ENCODE measurements around the gene GLE1.
"Not testable (repeated sequence)": the region's sequence is repeated elsewhere in the genome, so short reads cannot be mapped to it uniquely, and the experiment has no call there.

GLE1 gene

DNA sequence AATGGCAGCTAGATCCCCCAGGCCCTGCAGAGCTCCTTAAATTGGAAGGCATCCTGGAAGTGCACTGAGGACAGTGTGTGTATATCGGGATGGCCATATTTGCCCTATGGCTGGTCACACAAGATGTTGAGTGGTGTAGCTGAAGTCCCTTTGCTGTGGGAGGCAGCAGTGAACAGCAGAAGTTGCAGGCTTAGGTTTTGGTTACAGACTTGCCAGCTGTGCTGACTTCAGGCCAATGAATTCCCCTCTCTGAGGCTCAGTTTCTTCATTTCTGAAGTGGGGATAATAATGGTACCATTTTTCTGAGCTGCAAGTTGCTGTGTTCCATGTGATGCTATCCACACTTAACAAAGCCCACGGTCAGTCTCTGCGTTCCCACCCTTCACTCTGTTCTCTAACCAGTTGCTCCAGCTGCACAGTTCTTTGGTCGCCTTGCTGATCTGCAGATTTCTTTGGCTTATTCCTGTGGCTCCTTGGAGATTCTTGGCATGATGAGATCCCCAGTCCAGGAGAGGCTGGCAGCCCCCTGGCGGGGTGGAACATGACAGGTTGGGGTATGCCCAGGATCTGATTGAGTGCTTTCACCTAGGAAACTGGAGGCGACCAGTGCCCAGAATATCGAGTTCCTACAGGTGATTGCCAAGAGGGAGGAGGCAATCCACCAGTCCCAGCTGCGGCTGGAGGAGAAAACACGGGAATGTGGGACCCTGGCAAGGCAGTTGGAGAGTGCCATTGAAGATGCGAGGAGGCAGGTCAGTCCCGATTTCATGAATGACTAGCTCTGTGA, 6.5 kb upstream of the GLE1 start:
- no peak for DNase-seq (ENCODE audit: low spot score)

DNA sequence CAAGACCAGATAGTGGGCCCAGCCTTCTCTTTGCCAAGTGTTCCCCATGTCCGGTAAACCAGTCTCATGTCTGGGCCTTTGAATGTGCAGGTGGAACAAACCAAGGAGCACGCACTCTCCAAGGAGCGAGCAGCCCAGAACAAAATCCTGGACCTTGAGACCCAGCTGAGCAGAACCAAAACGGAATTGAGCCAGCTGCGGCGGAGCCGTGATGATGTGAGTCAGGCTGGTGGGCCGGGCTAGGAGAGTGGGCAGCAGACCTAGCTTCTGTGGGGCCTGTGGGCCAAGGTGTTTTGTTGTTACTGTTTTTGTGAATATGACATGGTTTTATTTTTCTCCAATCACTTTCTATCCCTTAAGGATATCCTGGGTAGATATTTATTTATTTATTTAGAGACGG, 5.6 kb upstream of the GLE1 start:
- DNase-seq (ENCODE audit: low spot score), result no peak

DNA sequence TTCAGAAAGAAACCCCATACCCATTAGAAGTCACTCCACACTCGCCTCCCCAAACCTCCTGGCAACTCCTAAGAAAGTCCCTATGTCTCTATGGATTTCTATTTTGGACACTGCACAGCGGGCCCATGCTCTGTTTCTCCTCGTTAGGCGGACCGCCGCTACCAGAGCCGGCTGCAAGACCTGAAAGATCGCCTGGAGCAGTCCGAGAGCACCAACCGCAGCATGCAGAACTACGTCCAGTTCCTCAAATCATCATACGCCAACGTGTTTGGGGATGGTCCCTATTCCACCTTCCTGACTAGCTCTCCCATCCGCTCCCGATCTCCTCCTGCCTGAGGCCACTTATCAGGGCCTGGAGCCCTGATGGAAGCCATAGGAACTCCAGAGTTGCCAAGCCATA, 4.6 kb upstream of the GLE1 start:
- no peak for DNase-seq (ENCODE audit: low spot score)

DNA sequence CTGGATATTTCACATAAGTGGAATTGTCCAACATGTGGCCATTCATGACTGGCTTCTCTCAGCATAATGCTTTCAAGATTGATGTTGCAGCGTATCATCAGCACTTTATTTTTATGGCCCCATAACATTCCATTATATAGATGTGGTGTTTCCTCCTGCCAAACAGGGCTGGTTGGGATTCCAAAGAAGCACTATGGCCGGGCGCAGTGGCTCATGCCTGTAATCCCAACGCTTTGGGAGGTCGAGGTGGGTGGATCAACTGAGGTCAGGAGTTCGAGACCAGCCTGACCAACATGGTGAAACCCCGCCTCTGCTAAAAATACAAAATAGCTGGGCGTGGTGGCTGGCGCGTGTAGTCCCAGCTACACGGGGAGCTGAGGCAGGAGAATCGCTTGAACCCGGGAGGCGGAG, 1.1 kb upstream of the GLE1 start:
- DNase-seq (ENCODE audit: low spot score), result not testable (repeated sequence)

DNA sequence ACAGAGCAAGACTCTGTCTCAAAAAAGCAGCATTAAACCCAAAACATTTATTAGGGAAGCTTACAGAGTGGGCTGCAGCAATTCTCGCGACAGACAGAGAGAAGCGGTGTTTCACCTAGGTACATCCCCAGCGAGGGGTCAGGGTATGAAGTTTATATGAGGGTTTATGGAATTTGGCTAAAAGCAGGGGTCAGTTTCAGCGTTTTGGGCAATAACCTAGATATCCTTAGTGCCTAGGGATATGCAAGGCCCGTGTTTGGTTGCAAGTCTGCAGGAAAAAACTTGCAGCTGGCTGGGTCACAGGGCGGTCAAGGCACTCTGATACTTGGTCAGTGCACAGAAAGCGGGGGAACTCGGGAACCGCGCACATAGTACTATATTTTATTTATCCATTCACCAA, 649 bp upstream of the GLE1 start:
- DNase-seq (ENCODE audit: low spot score), result peak; percentile 30

DNA sequence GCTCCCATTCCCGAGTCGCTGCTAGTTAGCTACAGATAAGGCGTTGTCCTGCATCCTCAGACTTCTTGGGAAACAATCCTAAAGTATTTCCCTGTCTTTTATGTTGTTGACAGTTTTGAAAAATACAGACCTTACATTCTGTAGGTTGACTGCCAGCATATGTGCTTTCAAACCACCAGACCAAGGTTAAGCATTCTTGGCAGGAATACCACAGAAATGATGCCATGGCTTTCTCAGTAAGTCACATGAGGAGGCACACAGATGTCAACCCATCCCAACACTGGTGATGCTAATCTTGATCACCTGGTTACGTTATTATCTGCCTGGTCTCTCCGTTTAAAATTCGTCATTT, 871 bp downstream of the GLE1 start:
- peak; percentile 38 for DNase-seq (ENCODE audit: low spot score)

DNA sequence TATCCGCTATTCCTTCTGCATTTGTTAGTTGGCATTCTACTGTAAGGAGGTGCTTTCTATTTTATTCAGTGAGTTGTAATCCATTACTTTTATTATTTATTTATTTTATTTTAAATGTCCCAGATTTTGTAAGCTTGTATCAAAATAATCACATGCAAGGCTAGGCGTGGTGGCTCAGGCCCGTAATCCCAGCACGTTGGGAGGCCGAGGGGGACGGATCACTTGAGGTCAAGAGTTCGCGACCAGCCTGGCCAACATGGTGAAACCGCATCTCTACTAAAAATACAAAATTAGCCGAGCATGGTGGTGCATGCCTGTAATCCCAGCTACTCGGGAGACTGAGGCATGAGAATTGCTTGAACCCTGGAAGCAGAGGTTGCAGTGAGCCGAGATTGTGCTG, 1.4 kb downstream of the GLE1 start:
- DNase-seq (ENCODE audit: low spot score), result not testable (repeated sequence)

DNA sequence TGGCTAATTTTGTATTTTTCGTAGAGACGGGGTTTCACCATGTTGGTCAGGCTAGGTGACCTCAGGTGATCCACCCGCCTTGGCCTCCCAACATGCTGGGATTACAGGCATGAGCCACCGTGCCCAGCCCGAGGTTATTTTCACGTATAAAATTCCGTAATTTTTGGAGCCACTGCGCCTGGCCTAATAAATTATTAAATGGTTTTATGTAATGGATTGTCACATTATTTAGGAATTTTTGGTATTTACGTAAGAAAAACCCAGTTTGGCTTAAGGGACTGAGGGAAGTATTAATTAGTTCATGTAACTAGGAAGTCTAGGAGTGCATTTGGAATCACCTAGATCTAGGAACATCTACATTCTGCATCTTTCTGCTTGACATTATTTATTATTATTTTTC, 8.3 kb downstream of the GLE1 start:
- no peak for DNase-seq (ENCODE audit: low spot score)

DNA sequence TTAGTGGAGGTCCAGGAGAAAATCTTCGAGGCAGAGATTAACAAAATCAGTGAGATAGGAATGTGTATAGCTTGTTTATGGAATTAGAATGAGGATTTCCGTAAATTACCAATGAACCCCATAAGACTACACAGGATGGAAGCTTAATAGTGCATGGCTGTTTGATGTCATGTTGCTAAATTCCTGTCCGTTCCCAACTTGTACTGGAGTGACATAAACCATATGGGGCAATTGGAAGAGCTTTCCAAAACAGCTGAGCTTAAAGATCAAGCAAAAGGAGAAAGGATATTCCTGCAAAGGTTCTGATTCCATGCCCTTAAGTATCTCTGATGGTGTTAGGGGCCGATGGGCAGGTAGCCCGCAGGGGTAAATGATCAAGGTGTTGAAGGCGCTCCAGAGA, 17.4 kb downstream of the GLE1 start:
- DNase-seq (ENCODE audit: low spot score), result no peak

DNA sequence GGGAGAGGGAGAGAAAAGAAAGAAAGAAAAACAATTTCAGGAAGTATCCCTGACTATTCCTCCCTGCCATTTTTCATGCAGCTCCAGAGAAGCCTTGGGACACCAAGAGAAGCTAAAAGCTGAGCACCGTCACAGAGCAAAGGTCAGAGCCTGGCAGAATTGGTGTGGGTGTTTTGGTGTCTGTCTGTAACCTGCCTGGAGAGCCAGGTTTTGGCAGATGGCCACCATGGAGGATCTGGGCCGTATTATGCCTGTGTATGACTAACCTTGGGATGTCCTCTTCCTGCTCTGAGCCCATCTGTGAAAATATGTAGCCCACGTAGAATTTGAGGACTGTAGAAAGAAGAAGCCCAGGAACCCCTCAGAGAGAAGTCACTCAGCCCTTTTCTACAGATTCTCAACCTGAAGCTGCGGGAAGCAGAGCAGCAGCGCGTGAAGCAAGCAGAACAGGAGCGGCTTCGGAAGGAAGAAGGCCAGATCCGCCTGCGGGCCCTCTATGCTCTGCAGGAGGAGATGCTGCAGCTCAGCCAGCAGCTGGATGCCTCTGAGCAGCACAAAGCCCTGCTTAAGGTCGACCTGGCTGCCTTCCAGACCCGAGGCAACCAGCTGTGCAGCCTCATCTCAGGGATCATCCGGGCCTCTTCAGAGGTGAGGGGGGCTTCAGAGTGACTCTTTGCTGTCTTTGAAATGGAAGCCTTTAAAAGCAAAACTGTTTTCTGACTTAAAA, 18.8 kb downstream of the GLE1 start:
- DNase-seq (ENCODE audit: low spot score), result peak; percentile 31

DNA sequence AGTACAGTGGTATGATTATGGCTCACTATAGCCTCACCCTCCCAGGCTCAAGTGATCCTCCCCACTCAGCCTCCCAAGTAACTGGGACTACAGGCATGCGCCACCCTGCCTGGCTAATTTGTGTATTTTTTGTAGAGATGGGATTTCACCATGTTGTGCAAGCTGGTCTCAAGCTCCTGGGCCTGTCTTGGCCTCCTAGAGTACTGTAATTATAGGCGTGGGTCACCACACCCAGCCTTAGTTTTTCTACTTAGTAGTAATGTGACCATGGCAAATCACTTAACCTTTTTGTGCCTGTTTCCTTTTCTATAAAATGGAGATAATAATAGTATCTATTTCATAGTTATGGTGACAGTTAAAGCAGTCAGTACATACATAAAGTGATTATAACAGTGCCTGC, 22.2 kb downstream of the GLE1 start:
- no peak for DNase-seq (ENCODE audit: low spot score)

DNA sequence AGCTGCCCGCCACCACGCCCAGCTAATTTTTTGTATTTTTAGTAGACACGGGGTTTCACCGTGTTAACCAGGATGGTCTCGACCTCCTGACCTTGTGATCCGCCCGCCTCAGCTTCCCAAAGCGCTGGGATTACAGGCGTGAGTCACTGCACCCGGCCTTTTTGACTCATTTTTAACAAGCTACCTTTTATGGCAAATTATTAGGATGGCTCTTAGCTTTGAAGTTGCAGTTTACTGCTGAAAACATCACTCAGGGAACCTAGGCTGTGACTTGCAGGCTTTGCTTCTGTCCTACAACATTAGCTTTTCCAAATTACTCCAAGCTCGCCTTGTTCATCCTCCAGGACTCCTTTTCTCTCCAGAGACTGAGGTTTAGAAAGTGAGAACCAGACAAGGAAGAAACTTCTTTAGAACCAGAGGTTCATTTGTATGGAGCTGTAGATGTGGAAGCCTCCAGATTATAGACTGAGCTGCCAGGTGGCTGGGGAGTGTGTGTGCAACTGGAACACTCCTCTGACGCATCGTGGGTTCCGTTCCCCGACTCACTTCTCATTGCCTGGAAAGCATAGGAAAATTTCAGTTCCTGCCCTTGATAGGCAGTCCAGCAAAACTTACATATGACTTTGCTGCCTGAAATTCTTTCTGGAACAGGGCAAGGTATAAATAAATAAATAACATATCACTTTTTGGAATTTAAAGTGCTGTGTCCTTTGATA, 24.1 kb downstream of the GLE1 start:
- DNase-seq (ENCODE audit: low spot score), result no peak

DNA sequence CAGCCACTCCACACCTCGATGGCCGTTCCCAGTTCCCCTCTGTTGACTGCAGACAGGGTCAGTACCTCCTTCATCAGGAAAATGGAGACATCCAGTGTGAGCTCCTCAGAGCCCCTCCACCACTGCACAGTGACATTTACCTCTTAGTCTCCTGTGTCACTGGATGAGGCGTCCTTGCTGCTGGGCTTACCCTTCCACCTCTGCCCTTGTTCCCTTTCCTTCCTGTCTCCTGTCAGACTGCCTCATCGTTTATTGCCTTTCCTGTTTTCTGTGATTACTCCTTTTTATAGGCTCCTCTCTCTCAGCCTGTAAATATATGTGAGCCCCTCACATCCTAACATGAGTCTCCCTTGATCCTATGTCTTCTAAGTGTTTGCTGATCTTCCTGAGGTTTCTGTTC, 24.7 kb downstream of the GLE1 start:
- DNase-seq (ENCODE audit: low spot score), result no peak

DNA sequence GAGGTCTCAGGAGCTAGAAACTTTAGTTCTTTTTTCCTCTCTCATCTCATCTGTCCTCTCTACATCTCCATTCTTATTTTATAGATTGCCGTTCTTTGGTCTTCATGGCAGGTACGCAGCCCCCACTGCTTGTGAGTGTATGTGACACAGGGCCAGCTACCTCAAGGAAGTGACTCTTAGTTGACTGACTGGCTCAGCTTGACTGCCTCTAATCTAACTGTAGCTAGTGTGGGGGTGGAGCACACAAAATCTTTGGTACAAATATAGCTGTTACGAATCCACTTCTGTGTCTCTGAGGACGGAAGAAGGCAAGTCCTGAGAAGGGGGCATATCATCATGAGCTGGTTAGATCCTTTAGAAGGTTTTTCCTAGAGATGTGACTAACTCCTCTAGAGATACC, 28.1 kb downstream of the GLE1 start:
- no peak for DNase-seq (ENCODE audit: low spot score)

DNA sequence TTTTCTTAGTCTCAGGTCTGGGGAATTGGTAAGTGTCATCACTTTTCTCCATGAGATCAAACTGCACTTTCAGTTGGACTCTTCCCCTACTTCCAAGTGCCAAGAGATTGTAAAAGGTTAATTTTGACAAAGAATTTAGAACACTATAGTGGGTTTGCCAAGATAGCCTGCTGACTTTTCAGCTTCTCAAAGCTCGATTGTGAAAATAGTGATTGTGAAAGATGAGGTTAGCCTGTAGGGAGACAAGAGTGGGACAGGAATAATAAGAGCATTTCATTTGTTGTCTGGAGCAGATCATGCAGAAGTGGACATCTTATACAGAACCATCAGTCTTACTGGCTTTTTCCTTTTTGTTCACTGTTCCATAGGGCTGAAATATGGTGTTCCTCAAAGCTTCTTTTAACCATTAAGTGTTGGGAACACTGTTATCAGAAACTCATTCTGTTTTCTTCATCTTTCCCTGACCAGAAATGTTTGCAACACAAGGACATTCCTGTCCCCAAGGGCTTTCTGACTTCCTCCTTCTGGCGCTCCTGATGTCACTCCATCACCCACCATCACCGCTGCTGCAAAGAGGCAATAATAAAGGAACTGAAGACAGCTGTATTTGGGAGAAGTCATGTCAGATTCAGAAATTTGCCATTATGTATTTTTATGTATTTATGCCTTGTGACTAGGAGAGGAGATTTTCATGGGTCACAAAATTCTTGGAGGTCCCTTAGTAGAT, 36.3 kb downstream of the GLE1 start:
- no peak for DNase-seq (ENCODE audit: low spot score)

DNA sequence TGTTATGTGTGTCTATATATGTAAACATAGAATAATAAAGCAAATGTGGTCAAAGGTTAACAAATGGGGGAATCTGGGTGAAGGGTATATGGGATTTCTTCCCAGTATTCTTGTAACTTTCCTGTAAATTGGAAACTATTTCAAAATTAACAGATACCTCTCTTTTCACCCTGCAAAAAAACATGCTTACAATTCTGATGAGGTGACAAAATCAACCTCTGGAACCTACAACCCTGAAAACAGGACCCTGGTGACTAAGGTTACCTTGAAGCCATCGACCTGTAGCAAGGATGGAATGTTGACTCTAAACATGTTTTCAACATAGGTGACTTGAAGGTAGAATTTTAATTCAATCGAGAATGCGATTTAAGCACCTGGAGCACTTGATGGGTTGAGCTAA, 42.0 kb downstream of the GLE1 start:
- DNase-seq (ENCODE audit: low spot score), result no peak

DNA sequence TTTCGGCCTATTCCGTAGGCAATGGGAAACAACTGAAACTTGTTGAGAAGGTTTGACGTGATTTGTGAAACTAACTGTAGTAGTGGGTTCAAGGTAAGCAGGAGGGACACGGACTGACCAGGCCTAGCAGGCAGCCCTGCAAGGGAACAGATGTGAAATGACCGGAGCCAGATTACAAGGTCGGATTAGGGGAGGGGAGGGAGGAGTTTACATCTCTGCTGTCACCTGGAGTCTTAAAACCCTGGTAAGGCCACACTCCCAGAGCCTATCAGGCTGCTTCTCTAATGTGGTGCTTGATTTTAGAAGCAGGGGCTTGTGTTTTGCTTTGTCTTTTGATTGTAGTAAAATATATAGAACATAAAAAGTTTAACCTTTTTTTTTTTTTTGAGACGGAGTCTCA, 44.4 kb downstream of the GLE1 start:
- no peak for DNase-seq (ENCODE audit: low spot score)

DNA sequence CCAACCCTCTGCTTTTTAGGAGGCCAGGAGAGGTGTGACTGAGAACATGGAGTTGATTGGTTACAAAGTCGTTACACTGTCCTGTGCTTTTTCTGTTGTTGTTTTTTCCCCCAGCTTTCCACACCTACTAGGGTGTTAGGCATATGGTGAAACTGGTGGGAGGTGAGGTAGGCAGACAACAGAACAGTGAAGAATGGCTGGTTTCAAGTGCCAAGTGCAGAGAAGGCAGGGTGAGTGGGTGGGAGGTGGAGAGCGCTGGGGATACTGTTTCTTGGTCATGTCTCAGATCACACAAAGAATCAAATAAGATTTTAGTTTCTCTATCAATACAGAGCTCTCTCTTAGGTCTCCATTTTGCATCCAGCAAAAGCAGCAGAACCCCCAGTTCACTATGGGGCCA, 45.7 kb downstream of the GLE1 start:
- DNase-seq (ENCODE audit: low spot score), result no peak

DNA sequence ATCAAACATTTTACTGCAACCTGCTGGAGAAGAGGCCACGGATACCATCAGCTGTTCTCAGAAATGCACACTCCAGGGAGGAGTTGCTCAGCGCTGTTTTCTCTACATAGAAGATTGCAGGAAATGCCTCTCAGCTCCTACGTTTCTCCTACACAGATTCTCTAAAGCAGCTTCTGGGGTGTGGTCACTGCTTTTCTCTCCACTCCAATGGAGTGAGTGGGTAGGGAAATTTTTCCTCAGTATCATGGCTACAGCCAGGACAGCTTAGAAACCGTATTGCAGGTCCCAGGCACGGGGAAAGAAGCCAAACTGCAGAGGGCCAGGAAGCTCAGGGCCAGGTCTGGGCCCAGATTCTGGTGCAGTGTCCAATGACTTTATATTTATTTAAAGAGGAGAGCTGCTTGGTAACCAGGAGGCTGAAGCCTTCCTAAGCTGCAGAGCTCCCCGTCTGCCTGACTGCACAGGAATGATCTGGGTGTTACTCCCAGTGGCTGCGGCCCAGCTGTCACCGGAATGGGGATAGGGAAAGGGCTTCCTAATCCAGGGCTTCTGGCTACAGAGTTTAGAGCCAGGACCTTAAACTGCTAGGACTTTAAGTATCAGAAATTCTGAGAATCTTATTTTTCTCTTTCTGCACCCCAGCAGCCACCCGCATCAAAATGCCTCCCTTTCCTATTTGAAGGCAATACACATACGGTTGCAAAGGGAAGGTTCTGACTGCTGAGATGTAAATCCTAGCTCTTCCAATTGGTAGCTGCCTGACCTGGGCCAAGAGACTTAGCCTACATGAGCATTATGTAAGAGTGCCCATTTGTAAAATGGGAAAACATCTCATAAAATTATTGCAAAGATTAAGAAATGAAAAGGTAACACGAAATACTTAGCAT, 46.5 kb downstream of the GLE1 start:
- peak; percentile 31 for DNase-seq (ENCODE audit: low spot score)

DNA sequence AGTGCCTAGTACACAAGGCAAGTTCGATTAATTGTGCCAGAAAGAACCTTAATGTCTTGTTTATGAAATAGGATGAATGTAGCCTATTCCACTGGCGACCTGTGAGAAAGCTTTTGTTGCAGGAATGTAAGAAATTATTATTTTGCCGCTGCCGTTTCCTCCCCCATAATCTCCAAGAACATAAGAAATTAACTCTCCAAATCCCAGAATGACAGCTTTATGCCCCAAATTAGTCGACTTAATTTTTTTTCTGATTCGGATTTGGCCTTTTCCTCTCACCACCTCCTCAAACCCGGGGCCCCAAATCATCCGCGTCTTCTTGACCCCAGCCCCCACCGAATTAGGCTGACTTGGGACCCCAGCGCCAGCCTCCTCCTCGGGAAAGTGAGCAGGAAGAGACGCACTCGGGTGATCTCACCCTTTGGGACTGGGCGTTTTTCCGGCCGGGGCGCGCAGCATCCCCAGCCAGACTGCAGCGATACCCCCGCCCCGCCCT, 47.2 kb downstream of the GLE1 start:
- DNase-seq (ENCODE audit: low spot score), result no peak

DNA sequence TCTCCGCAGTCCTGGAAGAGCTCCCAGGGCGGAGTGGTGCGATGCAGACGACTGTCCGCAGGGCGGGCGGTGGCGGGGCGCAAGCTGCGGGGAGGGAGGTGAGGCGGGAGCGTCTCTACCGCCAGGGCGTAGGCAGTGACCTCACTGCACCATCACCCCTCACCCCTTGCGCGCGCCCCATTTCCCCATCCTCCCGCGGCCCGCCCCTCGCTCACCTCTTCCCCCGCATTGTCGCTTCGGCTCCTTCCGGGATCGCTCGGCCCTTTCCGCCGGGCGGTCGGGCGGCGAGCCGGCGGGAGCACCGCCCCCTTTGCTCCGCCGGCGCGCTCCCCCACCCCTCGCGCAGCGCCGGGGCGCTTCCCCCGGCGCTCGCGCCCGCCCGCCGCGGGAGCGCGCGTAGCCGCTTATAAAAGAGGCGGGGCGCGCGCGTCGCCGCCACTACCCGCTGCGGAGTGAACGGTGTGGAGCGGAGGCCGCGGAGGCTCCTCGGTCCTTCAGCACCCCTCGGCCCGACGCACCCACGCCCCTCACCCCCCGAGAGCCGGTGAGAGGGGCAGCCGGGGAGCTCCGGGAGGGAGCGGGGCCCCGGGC, 47.7 kb downstream of the GLE1 start, which contains the start of gene SPTAN1:
Gene SPTAN1, plus strand, starts transcription at position 435 of the 591 bp plus-strand sequence. CDS start 14,154 bp downstream, outside the sequence.
- DNase-seq (ENCODE audit: low spot score), result peak; percentile 97
